DND-41 (cell line): Measurements from ENCODE around the gene NOL3.

Experiments
- CTCF ChIP-seq: IDR thresholded peaks from 2 replicates; pipeline ENCODE4 v1.5.1; 2012; ENCODE audit warnings: borderline replicate concordance, low read length, moderate library complexity, mild to moderate bottlenecking; ENCODE audit not compliant: poor library complexity, severe bottlenecking; ENCODE audit errors: extremely low read depth
- EZH2 ChIP-seq: IDR thresholded peaks from 3 replicates; pipeline ENCODE4 v1.6.1; 2012; ENCODE audit warnings: borderline replicate concordance, low read depth, mild to moderate bottlenecking, moderate library complexity, low read length, inconsistent platforms; ENCODE audit not compliant: severe bottlenecking

- TF ChIP-seq CTCF (no peak), EZH2 (no peak)
Observed at GRCh38 chr16:67137605-67138004, 32.7 kb upstream of the NOL3 start.
